ENCODE results near the gene TFEB. TPM values are rescaled to one million over a fixed set of nuclear protein-coding genes. Genes with fewer than 3 reads are reported as not detected.

TFEB gene
- total and polyA plus RNA-seq, 2 donors (not counting 3 experiments of a cell fraction or from before 2014, with no cell fraction given), result 4.9 to 6.6 TPM

DNA sequence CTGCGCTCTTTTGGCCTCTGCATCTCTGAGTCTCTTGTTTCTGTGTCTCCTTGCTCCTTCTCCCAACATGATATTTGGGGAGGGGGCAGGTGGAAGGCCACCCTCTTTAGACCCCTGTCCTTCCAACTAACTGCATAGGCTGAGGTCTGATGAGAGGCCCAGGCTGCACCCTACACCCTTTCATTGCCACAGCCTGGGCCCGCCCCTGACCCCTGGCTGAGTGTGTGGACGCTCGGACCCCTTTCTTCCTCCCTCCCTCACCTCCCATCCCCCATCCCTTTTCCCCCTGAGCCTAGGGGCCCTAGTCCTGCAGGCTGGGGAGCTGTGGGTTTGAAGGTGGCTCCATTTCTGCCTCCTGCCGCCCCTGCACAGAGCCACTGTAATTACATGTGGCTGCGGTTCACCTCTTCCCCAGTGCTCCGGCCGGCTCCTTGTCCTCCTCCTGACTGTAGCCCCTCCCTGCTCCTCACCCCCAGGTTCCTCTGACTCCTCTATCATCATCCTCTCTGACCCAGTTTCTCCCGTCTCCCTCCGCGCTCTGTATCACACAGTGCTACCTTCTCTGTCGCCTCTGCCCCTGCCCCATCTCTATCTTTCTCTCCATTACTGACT, 90.3 kb downstream of the TFEB start:
- H3K4me2 ChIP-seq (ENCODE audit: insufficient read depth, low read length), result no peak overlapping the region
- H3K79me2 ChIP-seq (ENCODE audit: control insufficient read depth, insufficient read depth, low read length), result no peaks in the 10 kb centered on the region
- no peaks in the 10 kb centered on the region for H3K27me3 ChIP-seq (ENCODE audit: control insufficient read depth in 2 of 2, insufficient read depth in 2 of 2, low read length in 2 of 2)
- ChIA-PET CTCF (interaction anchor here (2.1 kb wide), 1 partner anchor 43 kb away, joined by 6 read pairs; no protein-coding TSS in a partner anchor), POLR2A (no interaction called here)
- intact Hi-C loops (cut with micrococcal nuclease), result no loop called here
- no TSS peak for BruUV-seq (replicated peaks)
- no peak overlapping the region for H2AFZ ChIP-seq (ENCODE audit: low read depth, low read length)
- DNase-seq (ENCODE audit: low read depth, low spot score) (no peak), FAIRE-seq (no peak)
- H4K20me1 ChIP-seq (replicated peaks; ENCODE audit: control insufficient read depth, extremely low read depth, insufficient read depth, low read length), result no peaks in the 10 kb centered on the region
- TF ChIP-seq EZH2 (IDR thresholded peaks at IDR 0.05; ENCODE audit: borderline replicate concordance, low read depth, low read length, severe bottlenecking) (no peak), FOS (IDR thresholded peaks at IDR 0.05; ENCODE audit: borderline replicate concordance, insufficient read depth, low read length) (no peak), POLR2A (IDR thresholded peaks at IDR 0.05; ENCODE audit: low read depth, low read length) (no peak), MYC (IDR thresholded peaks at IDR 0.05; ENCODE audit: low read depth, low read length) (no peak), POLR2AphosphoS5 (IDR thresholded peaks at IDR 0.05; ENCODE audit: insufficient read depth, low read depth, low read length) (no peak), JUN (IDR thresholded peaks at IDR 0.05; ENCODE audit: borderline replicate concordance, insufficient read depth, insufficient read length, low read depth) (no peak)
- TF ChIP-seq, protein P1, sequence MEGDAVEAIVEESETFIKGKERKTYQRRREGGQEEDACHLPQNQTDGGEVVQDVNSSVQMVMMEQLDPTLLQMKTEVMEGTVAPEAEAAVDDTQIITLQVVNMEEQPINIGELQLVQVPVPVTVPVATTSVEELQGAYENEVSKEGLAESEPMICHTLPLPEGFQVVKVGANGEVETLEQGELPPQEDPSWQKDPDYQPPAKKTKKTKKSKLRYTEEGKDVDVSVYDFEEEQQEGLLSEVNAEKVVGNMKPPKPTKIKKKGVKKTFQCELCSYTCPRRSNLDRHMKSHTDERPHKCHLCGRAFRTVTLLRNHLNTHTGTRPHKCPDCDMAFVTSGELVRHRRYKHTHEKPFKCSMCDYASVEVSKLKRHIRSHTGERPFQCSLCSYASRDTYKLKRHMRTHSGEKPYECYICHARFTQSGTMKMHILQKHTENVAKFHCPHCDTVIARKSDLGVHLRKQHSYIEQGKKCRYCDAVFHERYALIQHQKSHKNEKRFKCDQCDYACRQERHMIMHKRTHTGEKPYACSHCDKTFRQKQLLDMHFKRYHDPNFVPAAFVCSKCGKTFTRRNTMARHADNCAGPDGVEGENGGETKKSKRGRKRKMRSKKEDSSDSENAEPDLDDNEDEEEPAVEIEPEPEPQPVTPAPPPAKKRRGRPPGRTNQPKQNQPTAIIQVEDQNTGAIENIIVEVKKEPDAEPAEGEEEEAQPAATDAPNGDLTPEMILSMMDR (IDR thresholded peaks at IDR 0.05; ENCODE audit: extremely low read depth in 1 of 2, insufficient read depth in 1 of 2, low read depth in 1 of 2, low read length in 2 of 2), result no peak
- TF ChIP-seq, protein P2, sequence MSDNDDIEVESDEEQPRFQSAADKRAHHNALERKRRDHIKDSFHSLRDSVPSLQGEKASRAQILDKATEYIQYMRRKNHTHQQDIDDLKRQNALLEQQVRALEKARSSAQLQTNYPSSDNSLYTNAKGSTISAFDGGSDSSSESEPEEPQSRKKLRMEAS (IDR thresholded peaks at IDR 0.05; ENCODE audit: insufficient read depth, insufficient read length), result no peak
- H3K4me3 ChIP-seq (replicated peaks in 1 of 3; ENCODE audit: insufficient read depth in 1 of 3, low read depth in 1 of 3, low read length in 3 of 3), result no peak overlapping the region
- H3K27ac ChIP-seq (ENCODE audit: insufficient read depth, low read depth, low read length), result no peak overlapping the region
- peaks cover 11% of the 10 kb centered on the region for H3K4me1 ChIP-seq (ENCODE audit: control insufficient read depth, extremely low read depth, insufficient read depth, low read length)
- no peaks in the 10 kb centered on the region for H3K9me3 ChIP-seq (replicated peaks; ENCODE audit: control insufficient read depth, insufficient read depth, low read length)
- dilution Hi-C loops (cut with MboI; ENCODE audit: extremely low pct_ligation_motif_present, low sequenced_read_pairs), result no loop called here
- H3K36me3 ChIP-seq (ENCODE audit: control insufficient read depth in 2 of 2, extremely low read depth in 1 of 2, insufficient read depth in 2 of 2, low read length in 2 of 2), result peaks cover 0 to 33% of the 10 kb centered on the region in 2 experiments
- no peak overlapping the region for H3K9ac ChIP-seq (replicated peaks; ENCODE audit: extremely low read depth, insufficient read depth, low read length)
- H3K9me1 ChIP-seq (replicated peaks; ENCODE audit: control insufficient read depth, extremely low read depth, insufficient read depth, low read length), result no peaks in the 10 kb centered on the region

All from endothelial cell of umbilical vein (primary cell).